HL-60/S4 treated with retinoic acid at 250 ng/mL for 4 days and 3 days (cell line): ENCODE data around the gene DDX49.

Experiments used
- in situ Hi-C: fragments of 300-500 bp; cut with MboI; formaldehyde crosslinking; loops from 2 replicates; pipeline ENCODE4 v1.7.0; 2022; ENCODE audit warnings: low sequenced_read_pairs

DDX49 gene

DNA sequence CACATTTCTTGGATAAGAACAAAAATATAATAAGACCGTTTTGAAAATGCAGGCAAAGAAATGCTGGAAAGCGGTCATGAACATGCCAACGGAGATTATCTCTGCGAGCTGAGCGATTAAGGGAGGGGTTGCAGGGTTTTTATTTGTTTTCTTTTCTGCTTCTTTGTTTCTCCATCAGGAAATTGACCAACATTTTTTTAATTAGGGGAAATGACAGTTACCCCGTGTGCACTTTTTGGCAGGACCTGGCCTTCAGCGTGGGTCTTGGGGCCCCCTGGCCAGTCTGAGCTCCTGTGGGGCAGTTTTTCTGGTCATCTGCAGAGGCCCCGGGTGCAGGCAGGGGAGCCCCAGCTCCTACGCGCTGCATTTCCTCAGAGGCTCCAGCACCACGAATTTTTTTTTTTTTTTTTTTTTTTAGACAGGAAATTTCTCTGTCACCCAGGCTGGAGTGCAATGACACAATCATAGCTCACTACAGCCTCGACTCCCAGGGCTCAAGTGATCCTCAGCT, 52.8 kb downstream of the DDX49 start:
- in situ Hi-C loops: no loop called here

GRCh38 chr19:18972851-18973250, 53.3 kb downstream of the DDX49 start:
- in situ Hi-C loops: no loop called here

DNA sequence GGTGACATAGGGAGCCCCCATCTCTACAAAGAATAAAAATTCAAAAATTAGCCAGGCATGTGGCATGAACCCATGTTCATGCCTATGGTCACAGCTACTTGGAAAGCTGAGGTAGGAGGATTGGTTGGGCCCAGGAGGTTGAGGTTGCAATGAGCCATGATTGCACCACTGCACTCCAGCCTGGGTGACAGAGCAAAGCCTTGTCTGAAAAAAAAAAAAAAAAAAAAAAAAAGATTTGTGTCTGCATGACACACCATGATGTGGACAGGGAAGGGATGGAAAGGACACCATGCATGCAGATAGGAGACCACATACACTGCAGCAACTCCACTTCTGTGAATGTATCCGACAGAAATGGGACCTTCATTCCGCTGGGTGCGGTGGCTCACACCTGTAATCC, 55.5 kb downstream of the DDX49 start:
- in situ Hi-C loops: no loop called here

DNA sequence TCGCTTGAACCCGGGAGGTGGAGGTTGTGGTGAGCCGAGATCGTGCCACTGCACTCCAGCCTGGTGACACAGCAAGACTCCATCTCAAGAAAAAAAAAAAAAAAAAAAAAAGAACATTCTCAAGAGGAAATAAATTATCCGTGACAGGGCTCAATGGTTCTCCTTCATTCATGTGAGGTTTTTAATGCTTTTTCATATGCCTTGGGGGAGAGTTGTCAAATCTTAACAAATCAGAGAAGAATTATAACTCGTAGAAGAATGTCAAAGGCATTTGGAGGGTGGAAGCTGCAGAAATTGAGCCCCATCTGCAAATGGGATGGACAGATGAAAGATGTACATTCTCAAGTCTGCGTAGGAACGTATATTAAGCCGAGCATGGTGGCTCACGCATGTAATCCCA, 56.4 kb downstream of the DDX49 start:
- in situ Hi-C loops: no loop called here
